DOHH2 (cell line): ENCODE measurements around the gene PRRT3.

Experiments used
- CTCF ChIP-seq: fragments of 200-600 bp; sonication (generic); IDR thresholded peaks from one replicate; pipeline ENCODE4 v1.5.1; 2014; ENCODE audit warnings: antibody characterized with exemption, mild to moderate bottlenecking, low read depth, low read length; ENCODE audit not compliant: poor library complexity, severe bottlenecking
- EZH2phosphoT487 ChIP-seq: fragments of 200-600 bp; sonication (generic); IDR thresholded peaks from 2 replicates; pipeline ENCODE4 v1.6.1; 2017; ENCODE audit warnings: borderline replicate concordance, mild to moderate bottlenecking, antibody characterized with exemption, low read length, moderate library complexity, mixed read lengths

GRCh38 chr3:9978710-9979305 is 26.6 kb upstream of the PRRT3 start:
- TF ChIP-seq CTCF (no peak), EZH2phosphoT487 (no peak)
